MCF 10A (cell line): ENCODE measurements around the gene MGAT5. TPM values are rescaled to one million over a fixed set of nuclear protein-coding genes. Genes with fewer than 3 reads are reported as not detected.

Experiments used
- BruUV-seq: library from RNA; stranded (reverse); fragments of 400-500 nt; replicated peaks from 2 replicates; lab custom pipeline; 2021; lab: Mats Ljungman, UMichigan
- CTCF ChIA-PET: fragments of 300-600 bp; sonication (Branson Sonifier 250); formaldehyde crosslinking; extraction: SDS; loops from one replicate; lab custom pipeline; 2021; ENCODE audit warnings: antibody characterized with exemption, inconsistent platforms; lab: Yijun Ruan, JAX
- POLR2A ChIA-PET: fragments of 300-600, 350-650 bp; sonication (Branson Sonifier 250); formaldehyde crosslinking; extraction: SDS; loops from one replicate; lab custom pipeline; 2020; ENCODE audit warnings: antibody characterized with exemption, inconsistent platforms; lab: Yijun Ruan, JAX
- DNase-seq: peaks from one replicate; pipeline ENCODE4 v3.0.0-alpha.2; 2018; ENCODE audit not compliant: unreplicated experiment
- H3K27ac Mint-ChIP-seq: one replicate; pipeline ENCODE4 v1.8.0; 2022; ENCODE audit warnings: mild to moderate bottlenecking, low read depth, mixed read lengths; ENCODE audit not compliant: unreplicated experiment
- H3K27me3 Mint-ChIP-seq: one replicate; pipeline ENCODE4 v1.8.0; 2022; ENCODE audit warnings: mixed read lengths; ENCODE audit not compliant: insufficient read depth, unreplicated experiment
- H3K36me3 Mint-ChIP-seq: one replicate; pipeline ENCODE4 v1.8.0; 2022; ENCODE audit warnings: mild to moderate bottlenecking, moderate library complexity, mixed read lengths; ENCODE audit not compliant: insufficient read depth, unreplicated experiment
- H3K4me1 Mint-ChIP-seq: one replicate; pipeline ENCODE4 v1.8.0; 2022; ENCODE audit warnings: mixed read lengths; ENCODE audit not compliant: insufficient read depth, unreplicated experiment
- H3K4me3 Mint-ChIP-seq: one replicate; pipeline ENCODE4 v1.8.0; 2022; ENCODE audit warnings: mild to moderate bottlenecking, moderate library complexity, mixed read lengths; ENCODE audit not compliant: unreplicated experiment
- H3K9me3 Mint-ChIP-seq: one replicate; pipeline ENCODE4 v1.8.0; 2022; ENCODE audit warnings: mixed read lengths; ENCODE audit not compliant: unreplicated experiment
- intact Hi-C: fragments of 100-400 bp; cut with micrococcal nuclease; formaldehyde crosslinking; loops from 2 replicates; pipeline ENCODE4 v1.14.1; 2022
- total RNA-seq: library from RNA; stranded (reverse); gene quantifications from 2 replicates; pipeline ENCODE4 v1.2.3, GENCODE V29; 2022
- TF ChIP-seq, protein P1 (sequence below): fragments of 200-600 bp; IDR thresholded peaks from one replicate; pipeline ENCODE4 v1.8.0; 2022; ENCODE audit warnings: antibody characterized with exemption, mild to moderate bottlenecking; ENCODE audit not compliant: unreplicated experiment

The MGAT5 gene
- total RNA-seq, 1 experiment from 2014 or later = 22.2 TPM

DNA sequence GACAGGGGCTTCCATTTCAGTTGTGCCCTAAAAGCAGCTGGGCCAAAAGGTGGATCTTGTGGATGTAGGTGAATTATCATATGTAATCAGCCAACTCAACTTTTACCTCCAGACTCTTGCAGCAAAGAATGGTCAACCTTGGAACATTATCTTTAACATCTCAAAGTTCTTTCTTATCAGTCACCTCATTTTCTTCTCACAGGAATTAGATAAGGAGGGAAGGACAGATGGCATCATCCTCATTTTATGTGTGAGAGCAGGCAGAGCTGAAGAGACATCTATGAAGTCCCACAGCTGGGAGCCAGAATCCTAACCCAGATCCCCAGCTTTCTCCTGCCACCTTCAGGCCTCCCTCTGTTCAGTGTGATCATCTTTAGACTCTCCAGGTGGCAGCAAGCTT lies 182.1 kb downstream of the MGAT5 start:
- Mint-ChIP-seq H3K9me3 (no peaks in the 10 kb centered on the region), H3K36me3 (peaks cover 16% of the 10 kb centered on the region), H3K4me3 (no peak overlapping the region), H3K27me3 (no peaks in the 10 kb centered on the region), H3K27ac (no peak overlapping the region), H3K4me1 (peaks cover 22% of the 10 kb centered on the region)
- ChIA-PET CTCF (interaction anchor here (1.1 to 3.2 kb wide), 2 partner anchors 15 to 549 kb away, joined by 3 to 21 read pairs; no protein-coding TSS in a partner anchor), POLR2A (interaction anchor here (0.5 kb wide), 1 partner anchor 569 kb away, joined by 3 read pairs; no protein-coding TSS in a partner anchor)
- no peak for DNase-seq
- intact Hi-C loops = no loop called here
- no TSS peak for BruUV-seq
- TF ChIP-seq, protein P1, sequence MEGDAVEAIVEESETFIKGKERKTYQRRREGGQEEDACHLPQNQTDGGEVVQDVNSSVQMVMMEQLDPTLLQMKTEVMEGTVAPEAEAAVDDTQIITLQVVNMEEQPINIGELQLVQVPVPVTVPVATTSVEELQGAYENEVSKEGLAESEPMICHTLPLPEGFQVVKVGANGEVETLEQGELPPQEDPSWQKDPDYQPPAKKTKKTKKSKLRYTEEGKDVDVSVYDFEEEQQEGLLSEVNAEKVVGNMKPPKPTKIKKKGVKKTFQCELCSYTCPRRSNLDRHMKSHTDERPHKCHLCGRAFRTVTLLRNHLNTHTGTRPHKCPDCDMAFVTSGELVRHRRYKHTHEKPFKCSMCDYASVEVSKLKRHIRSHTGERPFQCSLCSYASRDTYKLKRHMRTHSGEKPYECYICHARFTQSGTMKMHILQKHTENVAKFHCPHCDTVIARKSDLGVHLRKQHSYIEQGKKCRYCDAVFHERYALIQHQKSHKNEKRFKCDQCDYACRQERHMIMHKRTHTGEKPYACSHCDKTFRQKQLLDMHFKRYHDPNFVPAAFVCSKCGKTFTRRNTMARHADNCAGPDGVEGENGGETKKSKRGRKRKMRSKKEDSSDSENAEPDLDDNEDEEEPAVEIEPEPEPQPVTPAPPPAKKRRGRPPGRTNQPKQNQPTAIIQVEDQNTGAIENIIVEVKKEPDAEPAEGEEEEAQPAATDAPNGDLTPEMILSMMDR = no peak

DNA sequence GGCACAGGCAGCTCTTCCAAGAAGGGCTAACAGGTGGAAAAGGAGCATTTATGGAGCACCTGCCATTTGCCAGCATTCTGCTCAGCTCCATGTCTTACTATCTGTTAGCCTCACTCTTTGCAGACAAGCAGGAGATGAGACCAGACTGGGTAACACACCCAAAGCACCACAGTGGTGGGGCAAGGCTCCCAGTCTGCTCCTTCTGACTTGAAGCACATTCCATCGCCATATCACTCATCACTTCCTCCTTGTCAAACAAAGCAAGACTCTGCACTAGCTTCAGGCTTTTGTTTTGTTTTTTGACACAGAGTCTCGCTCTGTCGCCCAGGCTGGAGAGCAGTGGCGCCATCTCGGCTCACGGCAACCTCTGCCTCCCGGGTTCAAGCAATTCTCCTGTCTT lies 182.8 kb downstream of the MGAT5 start:
- Mint-ChIP-seq H3K27me3 (no peaks in the 10 kb centered on the region), H3K4me3 (no peak overlapping the region), H3K27ac (no peak overlapping the region), H3K36me3 (peaks cover 13% of the 10 kb centered on the region), H3K9me3 (no peaks in the 10 kb centered on the region), H3K4me1 (peaks cover 20% of the 10 kb centered on the region)
- POLR2A ChIA-PET = no interaction called here
- TF ChIP-seq, protein P1 = no peak
- no peak for DNase-seq
- no TSS peak for BruUV-seq
- intact Hi-C loops = no loop called here
- CTCF ChIA-PET = interaction anchor here (0.6 to 3.2 kb wide), 5 partner anchors 14 to 550 kb away, joined by 3 to 21 read pairs (median 3); no protein-coding TSS in a partner anchor

DNA sequence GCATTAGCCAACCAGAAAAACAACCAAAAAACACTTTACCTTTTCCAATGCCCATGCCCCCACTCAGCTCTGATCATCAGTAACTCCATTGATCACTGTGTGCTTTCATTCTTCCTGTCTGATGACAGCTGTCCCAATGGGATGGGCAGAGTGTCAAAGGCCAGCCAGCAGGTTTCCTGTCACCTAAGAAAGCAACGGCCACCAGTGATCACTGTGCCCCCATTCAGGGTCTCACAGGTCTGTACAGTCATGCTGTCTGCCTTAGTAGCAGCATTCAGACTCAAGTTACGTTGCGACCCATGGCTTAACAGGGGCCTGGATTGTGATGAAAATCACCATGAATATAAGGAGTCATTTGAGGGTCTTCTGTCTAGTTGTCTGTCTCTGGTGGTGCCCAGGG lies 184.5 kb downstream of the MGAT5 start:
- ChIA-PET CTCF (interaction anchor here (0.6 to 1.9 kb wide), 3 partner anchors 12 to 327 kb away, joined by 3 to 8 read pairs (median 3); no protein-coding TSS in a partner anchor), POLR2A (no interaction called here)
- TF ChIP-seq, protein P1 = no peak
- no peak overlapping the region for H3K4me3 Mint-ChIP-seq
- no peaks in the 10 kb centered on the region for H3K9me3 Mint-ChIP-seq
- no peak for DNase-seq
- H3K4me1 Mint-ChIP-seq = peaks cover 6% of the 10 kb centered on the region
- no TSS peak for BruUV-seq
- H3K36me3 Mint-ChIP-seq = peaks cover 6% of the 10 kb centered on the region
- intact Hi-C loops = no loop called here
- no peaks in the 10 kb centered on the region for H3K27me3 Mint-ChIP-seq
- H3K27ac Mint-ChIP-seq = no peak overlapping the region

DNA sequence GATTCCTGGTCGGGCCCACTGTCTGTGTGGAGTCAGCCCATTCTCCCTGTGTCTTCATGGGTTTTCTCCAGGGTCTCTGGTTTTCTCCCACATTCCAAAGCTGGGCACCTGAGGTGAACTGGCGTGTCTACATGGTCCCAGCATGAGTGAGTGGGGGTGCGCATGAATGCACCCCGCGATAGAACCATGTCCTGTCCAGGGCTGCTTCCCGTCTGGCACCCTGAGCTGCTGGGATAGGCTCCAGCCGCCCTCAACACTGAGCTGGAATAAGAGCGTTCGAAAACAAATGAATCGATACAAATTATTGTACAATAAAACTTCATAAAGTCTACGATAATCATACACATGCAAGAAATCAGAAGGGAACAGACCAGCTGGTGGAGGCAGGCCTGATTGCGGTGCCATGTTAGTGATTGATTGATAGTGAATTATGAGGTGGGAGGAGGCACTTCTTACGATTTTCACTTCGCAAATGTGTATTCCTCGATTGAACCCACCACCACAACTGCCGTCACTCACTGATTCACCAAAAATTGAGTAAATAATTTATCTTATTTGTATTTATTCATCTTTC lies 186.6 kb downstream of the MGAT5 start:
- intact Hi-C loops = no loop called here
- Mint-ChIP-seq H3K36me3 (no peaks in the 10 kb centered on the region), H3K4me3 (no peak overlapping the region), H3K27me3 (no peaks in the 10 kb centered on the region), H3K4me1 (no peaks in the 10 kb centered on the region), H3K27ac (no peak overlapping the region), H3K9me3 (no peaks in the 10 kb centered on the region)
- TF ChIP-seq, protein P1 = no peak
- no TSS peak for BruUV-seq
- ChIA-PET POLR2A (interaction anchor here (1.3 kb wide), 1 partner anchor 9 kb away, joined by 3 read pairs; no protein-coding TSS in a partner anchor), CTCF (interaction anchor here (0.6 to 4.8 kb wide), 4 partner anchors 10 to 1215 kb away, joined by 3 to 43 read pairs (median 8); no protein-coding TSS in a partner anchor)
- no peak for DNase-seq
